ENCODE measurements around the gene KLHL29.
A peak's percentile ranks its signal among the peaks of the same experiment; 100 is the strongest.
"Not testable (repeated sequence)": the region's sequence is repeated elsewhere in the genome, so short reads cannot be mapped to it uniquely, and the experiment has no call there.

Gene KLHL29

GRCh38 chr2:23384551-23385343 lies at the start of gene KLHL29:
Gene KLHL29, plus strand, starts transcription at chr2:23385179. Its CDS starts 177,018 bp downstream, at chr2:23562197.
- peak; percentile 82 to 84 for DNase-seq

GRCh38 chr2:23335550-23335949 lies 49.4 kb upstream of the KLHL29 start:
- no peak for DNase-seq

GRCh38 chr2:23342075-23342474 lies 42.9 kb upstream of the KLHL29 start:
- no peak for DNase-seq

- no peak for DNase-seq
These were observed 39.0 kb upstream of the KLHL29 start for GRCh38 chr2:23346029-23346428.

- DNase-seq = no peak
These were observed 38.2 kb upstream of the KLHL29 start for GRCh38 chr2:23346781-23347180.

GRCh38 chr2:23347471-23348092 lies 37.4 kb upstream of the KLHL29 start:
- no peak for DNase-seq

- DNase-seq = not testable (repeated sequence)
These were observed 36.9 kb upstream of the KLHL29 start for GRCh38 chr2:23348093-23348481.

- DNase-seq = no peak
These were observed 35.5 kb upstream of the KLHL29 start for GRCh38 chr2:23349508-23349907.

GRCh38 chr2:23350041-23350791 lies 34.8 kb upstream of the KLHL29 start:
- DNase-seq = no peak

GRCh38 chr2:23350792-23351355 lies 34.1 kb upstream of the KLHL29 start:
- no peak for DNase-seq

GRCh38 chr2:23351388-23352141 lies 33.4 kb upstream of the KLHL29 start:
- DNase-seq = no peak

- DNase-seq = no peak
These were observed 30.4 kb upstream of the KLHL29 start for GRCh38 chr2:23354554-23354953.

GRCh38 chr2:23355001-23355400 lies 30.0 kb upstream of the KLHL29 start:
- DNase-seq = no peak

GRCh38 chr2:23356711-23357110 lies 28.3 kb upstream of the KLHL29 start:
- no peak for DNase-seq

- no peak for DNase-seq
These were observed 25.1 kb upstream of the KLHL29 start for GRCh38 chr2:23359631-23360567.

GRCh38 chr2:23360571-23361125 lies 24.3 kb upstream of the KLHL29 start:
- DNase-seq = no peak

- DNase-seq = no peak
These were observed 23.8 kb upstream of the KLHL29 start for GRCh38 chr2:23361152-23361551.

- no peak for DNase-seq
These were observed 21.7 kb upstream of the KLHL29 start for GRCh38 chr2:23363268-23363667.

GRCh38 chr2:23363831-23364230 lies 21.1 kb upstream of the KLHL29 start:
- peak in 1 of 2 experiments; percentile 19 for DNase-seq

GRCh38 chr2:23366720-23367119 lies 18.3 kb upstream of the KLHL29 start:
- no peak for DNase-seq

- no peak for DNase-seq
These were observed 17.2 kb upstream of the KLHL29 start for GRCh38 chr2:23367760-23368159.

Measured in NCI-H2081 (cell line).